Measurements from ENCODE around the gene VIT. TPM values are rescaled to one million over a fixed set of nuclear protein-coding genes. Genes with fewer than 3 reads are reported as not detected.

VIT gene
- total RNA-seq, 1 experiment from 2014 or later = not detected

DNA sequence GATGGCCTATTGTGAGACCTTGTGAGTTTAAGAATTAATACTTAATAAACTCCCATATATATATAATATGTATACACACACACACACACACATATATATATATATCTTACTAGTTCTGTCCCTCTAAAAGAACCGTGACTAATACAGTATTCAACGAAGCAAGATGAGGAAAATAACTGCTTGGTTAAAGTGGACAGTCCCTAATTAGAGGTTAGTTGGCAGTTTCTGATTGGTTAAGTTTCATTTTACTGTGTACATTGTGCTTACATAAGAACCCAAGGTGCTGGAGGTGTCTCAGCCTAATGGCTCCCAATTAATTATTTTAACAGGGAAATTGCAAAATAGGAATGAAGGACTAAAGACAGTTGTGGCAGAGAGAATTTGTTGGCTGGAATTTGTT lies 137.7 kb downstream of the VIT start:
- DNase-seq = no peak
- no peak for TF ChIP-seq EZH2 (IDR thresholded peaks at IDR 0.05; ENCODE audit: low read depth)
- TF ChIP-seq, protein P1, sequence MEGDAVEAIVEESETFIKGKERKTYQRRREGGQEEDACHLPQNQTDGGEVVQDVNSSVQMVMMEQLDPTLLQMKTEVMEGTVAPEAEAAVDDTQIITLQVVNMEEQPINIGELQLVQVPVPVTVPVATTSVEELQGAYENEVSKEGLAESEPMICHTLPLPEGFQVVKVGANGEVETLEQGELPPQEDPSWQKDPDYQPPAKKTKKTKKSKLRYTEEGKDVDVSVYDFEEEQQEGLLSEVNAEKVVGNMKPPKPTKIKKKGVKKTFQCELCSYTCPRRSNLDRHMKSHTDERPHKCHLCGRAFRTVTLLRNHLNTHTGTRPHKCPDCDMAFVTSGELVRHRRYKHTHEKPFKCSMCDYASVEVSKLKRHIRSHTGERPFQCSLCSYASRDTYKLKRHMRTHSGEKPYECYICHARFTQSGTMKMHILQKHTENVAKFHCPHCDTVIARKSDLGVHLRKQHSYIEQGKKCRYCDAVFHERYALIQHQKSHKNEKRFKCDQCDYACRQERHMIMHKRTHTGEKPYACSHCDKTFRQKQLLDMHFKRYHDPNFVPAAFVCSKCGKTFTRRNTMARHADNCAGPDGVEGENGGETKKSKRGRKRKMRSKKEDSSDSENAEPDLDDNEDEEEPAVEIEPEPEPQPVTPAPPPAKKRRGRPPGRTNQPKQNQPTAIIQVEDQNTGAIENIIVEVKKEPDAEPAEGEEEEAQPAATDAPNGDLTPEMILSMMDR (conservative IDR thresholded peaks at IDR 0.05) = no peak
- Histone ChIP-seq H3K9me2 (ENCODE audit: insufficient read depth) (0 out of 2 replicates have a peak, but pooled peaks cover 3% of the 10 kb centered on the region), H3K27ac (no peak overlapping the region), H2AFZ (no peak overlapping the region), H3K79me2 (ENCODE audit: low read depth) (no peaks in the 10 kb centered on the region), H3K27me3 (ENCODE audit: insufficient read depth, low read depth) (no peaks in the 10 kb centered on the region), H3K4me1 (replicated peaks; ENCODE audit: insufficient read depth) (no peaks in the 10 kb centered on the region), H3K36me3 (ENCODE audit: low read depth) (no peaks in the 10 kb centered on the region), H3K9me3 (ENCODE audit: insufficient read depth, low read depth) (no peaks in the 10 kb centered on the region), H4K20me1 (ENCODE audit: insufficient read depth) (no peaks in the 10 kb centered on the region), H3K4me2 (no peak overlapping the region), H3K4me3 (no peak overlapping the region), H3F3A (ENCODE audit: insufficient read depth, low read depth) (no peaks in the 10 kb centered on the region; the same call in 1 of the 2 replicates)
- ChIA-PET POLR2A (ENCODE audit: unreplicated experiment) (no interaction called here), CTCF (no interaction called here)
- BruUV-seq (replicated peaks) = no TSS peak
- intact Hi-C loops (cut with micrococcal nuclease; ENCODE audit: unreplicated experiment) = no loop called here

DNA sequence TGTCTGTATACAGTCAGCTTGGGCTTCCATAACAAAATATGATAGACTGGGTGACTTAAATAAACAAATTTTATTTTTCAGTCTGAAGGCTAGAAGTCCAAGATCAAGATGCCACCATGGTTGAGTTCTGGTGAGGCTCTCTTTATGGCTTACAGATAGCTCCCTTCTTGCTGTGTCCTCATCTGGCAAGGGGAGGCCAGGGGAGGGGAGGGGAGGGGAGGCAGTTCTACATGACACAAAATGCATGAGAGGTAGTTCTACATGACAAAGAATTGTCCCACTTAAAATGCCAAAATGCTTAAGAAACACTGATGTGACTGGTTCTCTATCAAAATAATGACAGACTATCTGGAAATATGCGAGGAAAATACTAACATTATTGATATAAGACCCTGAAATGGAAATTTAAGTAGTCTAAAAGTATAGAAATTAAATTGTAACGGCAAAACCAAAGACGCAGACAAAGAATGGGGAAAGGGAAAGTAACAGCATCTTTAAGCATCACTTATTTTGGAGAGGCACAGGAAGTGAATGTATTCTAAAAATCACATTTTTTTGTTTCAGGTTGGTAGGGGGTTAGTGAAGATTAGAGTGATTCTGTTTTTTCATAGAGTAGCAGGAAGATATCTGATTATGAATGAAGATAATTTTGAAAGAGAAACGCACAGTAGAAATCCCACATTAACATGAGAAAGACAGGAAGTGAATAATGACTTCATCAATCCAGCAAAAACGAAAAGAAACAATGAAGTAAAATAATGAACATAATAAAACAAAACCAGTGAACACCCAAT lies 138.4 kb downstream of the VIT start:
- Histone ChIP-seq H3K4me1 (replicated peaks; ENCODE audit: insufficient read depth) (no peaks in the 10 kb centered on the region), H3K36me3 (ENCODE audit: low read depth) (no peaks in the 10 kb centered on the region), H3K4me2 (no peak overlapping the region), H3K9me2 (ENCODE audit: insufficient read depth) (no peaks in the 10 kb centered on the region), H4K20me1 (ENCODE audit: insufficient read depth) (no peaks in the 10 kb centered on the region), H3F3A (ENCODE audit: insufficient read depth, low read depth) (no peaks in the 10 kb centered on the region; the same call in 1 of the 2 replicates), H2AFZ (no peak overlapping the region), H3K27ac (no peak overlapping the region), H3K4me3 (no peak overlapping the region), H3K27me3 (ENCODE audit: insufficient read depth, low read depth) (no peaks in the 10 kb centered on the region), H3K9me3 (ENCODE audit: insufficient read depth, low read depth) (no peaks in the 10 kb centered on the region), H3K79me2 (ENCODE audit: low read depth) (no peaks in the 10 kb centered on the region)
- intact Hi-C loops (cut with micrococcal nuclease; ENCODE audit: unreplicated experiment) = no loop called here
- ChIA-PET CTCF (no interaction called here), POLR2A (ENCODE audit: unreplicated experiment) (no interaction called here)
- TF ChIP-seq, protein P1 (conservative IDR thresholded peaks at IDR 0.05) = no peak
- TF ChIP-seq EZH2 (IDR thresholded peaks at IDR 0.05; ENCODE audit: low read depth) = no peak
- BruUV-seq (replicated peaks) = no TSS peak
- DNase-seq = no peak

DNA sequence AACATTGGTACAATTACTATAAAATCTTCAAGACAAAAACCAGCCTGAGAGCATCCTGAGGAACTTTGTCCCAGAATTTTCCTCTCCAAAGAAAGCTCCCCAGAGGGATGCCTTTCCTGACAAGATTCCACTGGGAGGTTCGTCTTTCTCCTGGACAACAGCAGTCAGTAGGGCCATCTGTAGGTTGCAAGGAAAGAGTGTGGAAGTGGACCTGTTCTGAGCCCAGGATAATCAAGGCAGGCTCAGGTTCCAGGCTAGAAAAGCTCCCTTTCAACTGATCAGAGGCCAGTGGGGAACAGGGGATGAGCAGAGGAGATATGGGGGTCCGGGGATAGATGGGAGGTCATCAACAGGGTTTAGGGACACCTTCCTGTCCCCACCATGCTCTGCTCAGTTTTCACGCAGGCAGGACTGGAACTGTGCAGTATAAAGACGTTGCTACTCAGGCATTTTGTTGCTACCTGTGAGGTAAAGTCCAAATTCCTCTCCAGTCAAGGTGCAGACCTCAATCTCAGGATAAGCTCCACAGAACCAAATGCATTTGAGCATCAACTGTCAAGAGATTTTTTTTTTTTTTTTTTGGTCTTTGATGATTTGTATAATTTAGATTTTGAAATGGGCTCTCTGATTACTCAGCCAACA lies 143.6 kb downstream of the VIT start:
- TF ChIP-seq, protein P1 (conservative IDR thresholded peaks at IDR 0.05) = no peak
- TF ChIP-seq EZH2 (IDR thresholded peaks at IDR 0.05; ENCODE audit: low read depth) = no peak
- H3K4me1 ChIP-seq (replicated peaks; ENCODE audit: insufficient read depth) = no peaks in the 10 kb centered on the region
- ChIA-PET POLR2A (ENCODE audit: unreplicated experiment) (no interaction called here), CTCF (no interaction called here)
- no TSS peak for BruUV-seq (replicated peaks)
- H3F3A ChIP-seq (ENCODE audit: insufficient read depth, low read depth) = peaks cover 3% of the 10 kb centered on the region
- H2AFZ ChIP-seq = no peak overlapping the region
- H3K4me3 ChIP-seq = no peak overlapping the region
- no peaks in the 10 kb centered on the region for H3K9me2 ChIP-seq (ENCODE audit: insufficient read depth)
- no peaks in the 10 kb centered on the region for H3K36me3 ChIP-seq (ENCODE audit: low read depth)
- no peaks in the 10 kb centered on the region for H3K9me3 ChIP-seq (ENCODE audit: insufficient read depth, low read depth)
- intact Hi-C loops (cut with micrococcal nuclease; ENCODE audit: unreplicated experiment) = no loop called here
- no peak overlapping the region for H3K27ac ChIP-seq
- no peak overlapping the region for H3K4me2 ChIP-seq
- no peak for DNase-seq
- H3K79me2 ChIP-seq (ENCODE audit: low read depth) = no peaks in the 10 kb centered on the region
- H3K27me3 ChIP-seq (ENCODE audit: insufficient read depth, low read depth) = no peaks in the 10 kb centered on the region
- no peaks in the 10 kb centered on the region for H4K20me1 ChIP-seq (ENCODE audit: insufficient read depth)
